ENCODE data around the gene PTPN21.

GRCh38 chr14:88482524-88482923 lies 72.3 kb downstream of the PTPN21 start:
- TF ChIP-seq YY1 (IDR thresholded peaks at IDR 0.05; ENCODE audit: insufficient read depth, insufficient read length) (no peak), ZNF274 (IDR thresholded peaks at IDR 0.05; ENCODE audit: low read depth, low read length) (no peak)
